Upper lobe of left lung (tissue), 6 donors: ENCODE data around the gene CCNI. TPM values are rescaled to one million over a fixed set of nuclear protein-coding genes. Genes with fewer than 3 reads are reported as not detected.

ENCODE experiments used
- ATAC-seq, 2 donors: fragments of 200-7000 bp; cut with Tn5 transposase; one replicate each; pipeline ENCODE4 v1.9.1; 2022; ENCODE audit warnings: mild to moderate bottlenecking in 2 of 2, moderate library complexity in 2 of 2; ENCODE audit not compliant: low FRiP score in 2 of 2
- DNase-seq, 2 donors: peaks; one replicate each; pipeline ENCODE4 v3.0.0-alpha.2; 2019 to 2020
- H3K27ac ChIP-seq, 4 donors: fragments of 200-600 bp; sonication (generic); one replicate each; pipeline ENCODE4 v1.5.1; 2016 to 2019
- H3K27me3 ChIP-seq, 4 donors: fragments of 200-600 bp; sonication (generic); one replicate each; pipeline ENCODE4 v1.5.1; 2017 to 2019
- H3K36me3 ChIP-seq, 4 donors: fragments of 200-600 bp; sonication (generic); one replicate each; pipeline ENCODE4 v1.5.1; 2016 to 2019
- H3K4me1 ChIP-seq, 4 donors: fragments of 200-600 bp; sonication (generic); one replicate each; pipeline ENCODE4 v1.5.1; 2018 to 2019
- H3K4me3 ChIP-seq, 4 donors: fragments of 200-600 bp; sonication (generic); one replicate each; pipeline ENCODE4 v1.5.1; 2017 to 2019; ENCODE audit warnings: mild to moderate bottlenecking in 2 of 4, moderate library complexity in 1 of 4
- H3K9me3 ChIP-seq, 4 donors: fragments of 200-600 bp; sonication (generic); one replicate each; pipeline ENCODE4 v1.5.1; 2018 to 2019
- EP300 ChIP-seq, 4 donors: sonication (generic); formaldehyde crosslinking; IDR thresholded peaks; one replicate each; pipeline ENCODE4 v1.5.1; 2017; ENCODE audit warnings: antibody characterized with exemption in 4 of 4, control low read depth in 2 of 4
- POLR2A ChIP-seq, 4 donors: fragments of 450-650 bp; IDR thresholded peaks; one replicate each; pipeline ENCODE4 v1.5.1; 2016 to 2017; ENCODE audit warnings: antibody characterized with exemption in 4 of 4, mild to moderate bottlenecking in 2 of 4
- POLR2AphosphoS5 ChIP-seq, 2 donors: sonication (generic); formaldehyde crosslinking; IDR thresholded peaks; one replicate each; pipeline ENCODE4 v1.5.1; 2017; ENCODE audit warnings: antibody characterized with exemption in 2 of 2
- WGBS, 2 donors: methylation state at CpG; one replicate each; pipeline ENCODE4 v1.1.5; 2017 to 2018; 5-methylcytosine and 5-hydroxymethylcytosine counted together
- total RNA-seq, 6 donors: library from RNA; depleted of rRNA in 4 of 6; stranded (reverse); fragments of >200 nt in 4 of 6; gene quantifications; one replicate each; pipeline versions ENCODE4 v1.1.0 to v1.2.1, GENCODE V29; 2016 to 2021
- TF ChIP-seq, protein P1 (sequence below), 6 experiments: fragments of 450-650 bp in 4 of 6; fragments of 200-600 bp in 2 of 6; sonication (generic) in 2 of 6; IDR thresholded peaks; one replicate each; pipeline ENCODE4 v1.5.1; 2016 to 2019; ENCODE audit warnings: antibody characterized with exemption in 6 of 6
- donor health status: DM: no; HTN: no; CAD: no; lungs with moderate emphysema.
- donor health status: DM: no; HTN: yes; CAD: no; lungs with severe emphysema.

The CCNI gene
- total RNA-seq, 6 donors from 2014 or later = 132 to 305 (median 216) TPM

DNA sequence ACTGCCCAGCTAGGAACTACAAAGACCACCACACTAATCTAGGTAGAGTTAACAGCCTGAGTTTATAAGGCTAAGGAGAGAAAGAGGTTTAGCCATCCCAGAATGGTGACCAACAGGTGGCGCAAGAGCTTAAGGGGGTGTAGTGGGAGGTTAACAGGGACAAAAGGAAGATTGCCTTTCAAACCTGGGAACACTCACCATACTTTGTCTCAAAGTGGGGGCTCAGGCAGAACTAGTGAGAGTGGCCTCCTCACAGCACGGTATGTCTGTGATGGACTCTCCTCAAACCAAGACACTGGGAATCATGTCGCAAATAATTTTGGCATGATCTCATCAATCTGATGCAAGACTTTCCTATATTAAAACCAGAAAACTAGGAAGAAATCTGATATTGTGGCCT is 23.4 kb downstream of the CCNI start:
- TF ChIP-seq, protein P1, sequence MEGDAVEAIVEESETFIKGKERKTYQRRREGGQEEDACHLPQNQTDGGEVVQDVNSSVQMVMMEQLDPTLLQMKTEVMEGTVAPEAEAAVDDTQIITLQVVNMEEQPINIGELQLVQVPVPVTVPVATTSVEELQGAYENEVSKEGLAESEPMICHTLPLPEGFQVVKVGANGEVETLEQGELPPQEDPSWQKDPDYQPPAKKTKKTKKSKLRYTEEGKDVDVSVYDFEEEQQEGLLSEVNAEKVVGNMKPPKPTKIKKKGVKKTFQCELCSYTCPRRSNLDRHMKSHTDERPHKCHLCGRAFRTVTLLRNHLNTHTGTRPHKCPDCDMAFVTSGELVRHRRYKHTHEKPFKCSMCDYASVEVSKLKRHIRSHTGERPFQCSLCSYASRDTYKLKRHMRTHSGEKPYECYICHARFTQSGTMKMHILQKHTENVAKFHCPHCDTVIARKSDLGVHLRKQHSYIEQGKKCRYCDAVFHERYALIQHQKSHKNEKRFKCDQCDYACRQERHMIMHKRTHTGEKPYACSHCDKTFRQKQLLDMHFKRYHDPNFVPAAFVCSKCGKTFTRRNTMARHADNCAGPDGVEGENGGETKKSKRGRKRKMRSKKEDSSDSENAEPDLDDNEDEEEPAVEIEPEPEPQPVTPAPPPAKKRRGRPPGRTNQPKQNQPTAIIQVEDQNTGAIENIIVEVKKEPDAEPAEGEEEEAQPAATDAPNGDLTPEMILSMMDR (IDR thresholded peaks at IDR 0.05) = peak in 5 of 6 experiments; percentile 17 to 52 (median 29)
- TF ChIP-seq POLR2AphosphoS5 (IDR thresholded peaks at IDR 0.05) = no peak
- Histone ChIP-seq H3K9me3 (no peaks in the 10 kb centered on the region), H3K4me1 (peaks cover 3 to 6% (median 5%) of the 10 kb centered on the region in 4 donors), H3K4me3 (no peak overlapping the region), H3K27ac (no peak overlapping the region), H3K27me3 (no peaks in the 10 kb centered on the region), H3K36me3 (peaks cover 10 to 95% (median 38%) of the 10 kb centered on the region in 4 donors)
- 88 to 89% methylated on average over 3 of the region's 3 CpGs for WGBS, 2 donors
- DNase-seq (peak in 1 of 2 donors; percentile 34), ATAC-seq (peak in 1 of 2 donors; percentile 48)

- WGBS, 2 donors = 83 to 86% methylated on average over 3 of the region's 3 CpGs
- H3K36me3 ChIP-seq = peaks cover 9 to 97% (median 36%) of the 10 kb centered on the region in 4 donors
- no peaks in the 10 kb centered on the region for H3K27me3 ChIP-seq
- no peak overlapping the region for H3K27ac ChIP-seq
- H3K9me3 ChIP-seq = no peaks in the 10 kb centered on the region
- peaks cover 0 to 5% (median 2%) of the 10 kb centered on the region in 4 donors for H3K4me1 ChIP-seq
- H3K4me3 ChIP-seq = no peak overlapping the region
- no peak for TF ChIP-seq EP300 (IDR thresholded peaks at IDR 0.05)
- no peak for TF ChIP-seq POLR2A (IDR thresholded peaks at IDR 0.05)
- TF ChIP-seq, protein P1 (IDR thresholded peaks at IDR 0.05) = no peak
- TF ChIP-seq POLR2AphosphoS5 (IDR thresholded peaks at IDR 0.05) = no peak
- ATAC-seq = no peak
- DNase-seq = no peak
These were observed 24.8 kb downstream of the CCNI start for GRCh38 chr4:77050962-77051361.

- TF ChIP-seq, protein P1 (IDR thresholded peaks at IDR 0.05) = peak in 2 of 6 experiments; percentile 21 to 33
- no peak for TF ChIP-seq POLR2A (IDR thresholded peaks at IDR 0.05)
- no peak for DNase-seq
These were observed 28.8 kb downstream of the CCNI start for GRCh38 chr4:77047037-77047436.

DNA sequence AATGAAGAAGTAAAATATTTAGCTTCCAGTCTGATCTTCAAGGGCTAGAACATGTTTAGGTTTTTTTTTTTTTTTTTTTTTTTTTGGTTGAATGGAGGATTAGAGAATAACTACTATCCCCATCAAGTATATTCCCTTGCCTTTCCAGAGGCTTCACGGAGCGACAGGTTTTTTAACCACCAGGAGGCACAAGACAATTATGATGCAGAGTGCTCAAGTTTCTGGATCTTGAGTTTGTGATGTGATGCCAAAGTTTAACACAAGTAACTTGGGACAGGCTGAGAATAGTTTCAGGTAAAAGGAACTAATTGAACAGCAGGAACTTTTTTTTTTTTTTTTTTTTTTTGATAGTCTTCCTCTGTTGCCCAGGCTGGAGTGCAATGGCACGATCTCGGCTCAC is 30.3 kb downstream of the CCNI start:
- Histone ChIP-seq H3K4me1 (peaks cover 0 to 9% (median 6%) of the 10 kb centered on the region in 4 donors), H3K4me3 (no peak overlapping the region), H3K27me3 (no peaks in the 10 kb centered on the region), H3K36me3 (peaks cover 9 to 42% (median 15%) of the 10 kb centered on the region in 4 donors), H3K27ac (peak overlapping the region in 1 of 4 donors; percentile 6), H3K9me3 (no peaks in the 10 kb centered on the region)
- TF ChIP-seq EP300 (IDR thresholded peaks at IDR 0.05) = no peak
- TF ChIP-seq, protein P1 (IDR thresholded peaks at IDR 0.05) = peak in 1 of 6 experiments; percentile 8
- DNase-seq (no peak), ATAC-seq (no peak)
- WGBS, 2 donors = 86 to 89% methylated on average over 4 of the region's 4 CpGs

More at GRCh38 chr4:77047037-77047436, 28.8 kb downstream of the CCNI start:
- ATAC-seq = no peak
- Histone ChIP-seq H3K4me1 (peaks cover 0 to 9% (median 6%) of the 10 kb centered on the region in 4 donors), H3K36me3 (peaks cover 9 to 58% (median 19%) of the 10 kb centered on the region in 4 donors), H3K4me3 (no peak overlapping the region), H3K9me3 (no peaks in the 10 kb centered on the region), H3K27me3 (no peaks in the 10 kb centered on the region), H3K27ac (no peak overlapping the region)

DNA sequence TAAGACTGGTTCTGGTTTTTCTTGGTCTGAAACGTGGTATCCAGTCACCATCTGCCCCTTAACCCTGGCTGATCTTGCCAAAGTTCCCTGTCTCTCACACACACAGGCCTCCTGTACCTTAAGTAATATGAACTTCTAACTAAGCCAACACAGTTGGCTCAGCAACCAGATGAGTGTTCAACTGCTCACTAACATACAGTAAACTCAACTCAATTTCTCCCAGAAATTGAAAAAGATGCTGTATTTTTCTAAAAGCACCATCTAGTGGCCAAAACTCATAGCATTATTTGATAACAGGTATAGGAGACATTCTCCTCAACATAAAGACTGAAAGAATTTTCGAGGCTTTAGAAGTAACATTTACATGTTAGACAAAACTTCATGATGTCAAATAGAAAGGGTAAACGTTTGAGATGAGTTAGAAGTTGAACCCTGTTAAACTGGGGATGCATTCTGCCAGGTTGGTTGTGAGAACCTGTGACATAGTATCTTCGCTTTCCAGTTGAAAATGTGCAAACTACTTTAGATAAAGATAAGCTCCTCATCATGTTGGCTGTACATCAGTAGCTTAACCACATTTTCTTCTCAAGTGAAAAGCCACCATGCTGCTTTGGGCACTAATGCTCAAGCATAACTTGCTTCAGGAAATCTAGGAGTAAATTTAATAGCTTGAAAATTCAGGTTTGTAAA is 31.2 kb downstream of the CCNI start:
- ATAC-seq = peak in 1 of 2 donors; percentile 31
- Histone ChIP-seq H3K9me3 (no peaks in the 10 kb centered on the region), H3K4me1 (peaks cover 0 to 9% (median 6%) of the 10 kb centered on the region in 4 donors), H3K4me3 (no peak overlapping the region), H3K27ac (no peak overlapping the region), H3K36me3 (peaks cover 9 to 34% (median 15%) of the 10 kb centered on the region in 4 donors), H3K27me3 (no peaks in the 10 kb centered on the region)
- 48 to 51% methylated on average over 4 of the region's 4 CpGs for WGBS, 2 donors
- TF ChIP-seq, protein P1 (IDR thresholded peaks at IDR 0.05) = peak in 4 of 6 experiments; percentile 35 to 54 (median 48)
- TF ChIP-seq EP300 (IDR thresholded peaks at IDR 0.05) = no peak
- no peak for DNase-seq
